GM10266 (cell line): ENCODE data around the gene OVCA2.

Experiments
- DNase-seq: peaks from one replicate; pipeline ENCODE4 v3.0.0; 2012; ENCODE audit errors: extremely low spot score
- TF ChIP-seq, protein P1 (sequence below): IDR thresholded peaks from 2 replicates; pipeline ENCODE4 v1.5.1; 2012; ENCODE audit warnings: mild to moderate bottlenecking, low read depth; ENCODE audit not compliant: control insufficient read depth, insufficient read depth; ENCODE audit errors: missing control alignments

OVCA2 gene

DNA sequence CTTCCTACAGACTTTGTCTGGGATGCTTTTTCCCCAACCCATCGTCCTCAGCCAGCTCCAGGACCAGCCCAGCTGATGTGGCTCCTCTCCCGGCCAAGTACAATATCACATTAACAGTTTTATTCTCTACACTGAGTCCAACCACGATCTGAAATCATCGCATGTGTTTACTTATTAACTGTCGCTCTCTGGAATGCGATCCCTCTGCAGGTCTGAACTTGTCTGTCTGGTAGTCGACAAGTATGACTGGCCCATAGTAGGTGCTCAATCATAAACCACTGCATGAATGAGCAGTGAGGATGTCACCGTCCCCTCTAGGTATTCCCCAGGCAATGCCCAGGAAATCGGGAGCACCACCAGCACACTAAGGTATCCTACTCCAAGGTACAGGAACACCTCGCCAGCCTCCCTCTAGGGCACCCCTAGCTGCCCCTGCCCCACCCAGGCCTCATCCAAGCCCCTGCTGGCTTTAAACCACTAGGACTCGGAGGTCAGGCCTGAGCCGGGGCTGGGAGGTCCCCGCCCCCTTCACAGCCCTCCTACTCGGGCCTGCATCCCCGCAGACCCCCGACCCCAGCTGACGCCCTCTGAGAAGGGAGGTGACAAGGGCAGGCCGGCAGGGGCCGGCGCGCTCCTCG, 44.4 kb upstream of the OVCA2 start:
- no peak for DNase-seq
- TF ChIP-seq, protein P1, sequence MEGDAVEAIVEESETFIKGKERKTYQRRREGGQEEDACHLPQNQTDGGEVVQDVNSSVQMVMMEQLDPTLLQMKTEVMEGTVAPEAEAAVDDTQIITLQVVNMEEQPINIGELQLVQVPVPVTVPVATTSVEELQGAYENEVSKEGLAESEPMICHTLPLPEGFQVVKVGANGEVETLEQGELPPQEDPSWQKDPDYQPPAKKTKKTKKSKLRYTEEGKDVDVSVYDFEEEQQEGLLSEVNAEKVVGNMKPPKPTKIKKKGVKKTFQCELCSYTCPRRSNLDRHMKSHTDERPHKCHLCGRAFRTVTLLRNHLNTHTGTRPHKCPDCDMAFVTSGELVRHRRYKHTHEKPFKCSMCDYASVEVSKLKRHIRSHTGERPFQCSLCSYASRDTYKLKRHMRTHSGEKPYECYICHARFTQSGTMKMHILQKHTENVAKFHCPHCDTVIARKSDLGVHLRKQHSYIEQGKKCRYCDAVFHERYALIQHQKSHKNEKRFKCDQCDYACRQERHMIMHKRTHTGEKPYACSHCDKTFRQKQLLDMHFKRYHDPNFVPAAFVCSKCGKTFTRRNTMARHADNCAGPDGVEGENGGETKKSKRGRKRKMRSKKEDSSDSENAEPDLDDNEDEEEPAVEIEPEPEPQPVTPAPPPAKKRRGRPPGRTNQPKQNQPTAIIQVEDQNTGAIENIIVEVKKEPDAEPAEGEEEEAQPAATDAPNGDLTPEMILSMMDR = no peak

DNA sequence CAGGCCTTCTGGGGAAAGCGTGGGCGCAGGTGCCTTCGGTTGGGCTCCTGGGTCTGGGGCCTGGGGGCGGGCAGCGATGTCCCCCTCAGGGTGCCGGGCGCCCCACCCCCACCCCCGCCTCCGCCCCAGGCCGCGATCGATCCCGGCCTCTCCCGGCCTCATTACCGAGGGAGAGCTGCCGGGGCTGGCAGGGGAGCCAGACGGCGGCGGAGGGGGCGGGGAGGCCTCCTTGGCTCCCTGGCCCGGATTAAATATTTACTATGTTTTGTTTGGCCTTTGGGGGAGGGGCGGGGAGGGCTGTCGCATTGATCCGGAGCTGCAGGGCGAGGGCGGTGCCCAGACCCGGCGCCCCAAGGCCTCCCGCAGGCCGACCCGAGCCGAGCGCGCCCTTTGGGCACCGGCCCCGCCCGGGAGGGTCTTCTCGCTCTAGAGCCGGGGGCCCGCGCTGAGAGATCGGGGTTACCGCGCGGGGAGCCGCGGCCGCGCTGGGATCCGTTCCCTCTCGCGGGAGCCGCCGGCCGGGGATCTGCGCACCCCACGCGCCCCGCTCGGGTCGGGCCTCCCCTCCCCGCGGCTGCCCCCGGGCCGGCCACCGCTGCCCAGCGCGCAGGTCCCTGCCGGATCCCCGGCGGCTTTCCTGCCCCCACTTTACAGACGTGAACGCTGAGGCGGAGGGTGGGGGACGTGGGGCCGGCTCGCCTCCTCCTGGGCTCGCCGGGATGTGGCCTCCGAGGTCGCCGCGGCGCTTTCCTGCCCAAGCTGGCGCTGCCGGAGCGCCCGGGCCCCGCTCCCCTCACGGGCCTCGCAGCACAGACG, 43.7 kb upstream of the OVCA2 start:
- TF ChIP-seq, protein P1 = no peak
- DNase-seq = no peak

DNA sequence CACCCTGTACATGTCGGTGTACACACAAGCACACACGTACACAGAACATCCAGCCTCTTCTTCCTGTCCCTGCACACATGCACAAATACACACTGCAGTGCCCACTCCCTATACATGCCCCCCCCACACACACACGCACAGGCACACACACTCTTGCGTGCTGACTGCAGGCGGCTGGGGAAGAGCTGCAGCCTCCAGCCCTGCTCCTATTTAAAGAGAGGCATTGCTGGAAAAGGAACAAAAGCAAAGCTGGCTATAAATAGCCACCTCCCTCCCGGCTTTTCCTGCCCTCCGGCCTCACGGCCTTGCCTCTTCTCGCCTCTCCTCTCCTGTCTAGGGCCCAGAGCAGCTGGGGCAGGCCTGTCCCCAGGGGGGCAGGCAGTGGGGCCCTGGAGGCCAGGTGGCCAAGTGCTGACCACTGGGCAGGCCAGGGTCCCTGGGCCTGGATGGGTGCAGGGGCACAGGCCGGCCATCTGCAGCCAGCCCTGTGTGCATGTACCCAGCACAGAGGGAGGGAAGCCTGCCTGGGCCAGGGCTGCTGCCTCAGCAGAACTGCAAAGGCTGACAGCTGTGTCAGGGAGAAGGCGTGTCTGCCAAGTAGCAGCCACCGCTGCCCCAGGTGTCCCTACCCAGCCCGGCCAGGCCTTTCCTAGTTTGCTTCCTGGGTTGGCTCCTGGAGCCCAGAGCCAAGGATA, 42.1 kb upstream of the OVCA2 start:
- no peak for DNase-seq
- TF ChIP-seq, protein P1 = no peak

DNA sequence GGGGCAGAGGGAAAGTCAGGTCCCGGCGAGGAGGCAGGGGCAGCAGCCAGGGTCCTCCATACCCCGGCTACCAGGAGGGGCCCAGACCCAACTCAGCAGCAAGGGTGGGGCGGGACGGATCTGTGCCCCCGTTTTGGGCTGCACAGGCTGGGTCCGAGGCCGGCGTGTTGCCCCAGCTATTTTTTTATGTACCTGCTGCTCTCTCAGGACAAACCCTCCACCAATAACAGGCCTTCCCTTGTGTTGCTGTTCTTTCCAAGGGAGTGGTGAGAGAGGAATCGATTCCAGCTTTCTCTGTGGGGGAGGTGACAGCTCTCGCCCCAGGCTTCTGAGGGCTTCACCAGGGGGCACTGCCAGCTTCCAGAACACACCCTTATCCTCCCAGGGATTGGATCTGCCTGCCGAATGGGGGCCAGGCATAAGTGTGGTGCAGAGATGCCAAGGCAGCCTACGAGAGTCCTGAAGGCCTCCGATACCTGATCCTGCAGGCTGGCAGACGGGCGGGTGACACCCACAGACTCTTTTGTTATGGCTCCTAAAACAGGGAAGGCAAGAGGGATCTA, 39.0 kb upstream of the OVCA2 start:
- TF ChIP-seq, protein P1 = no peak

DNA sequence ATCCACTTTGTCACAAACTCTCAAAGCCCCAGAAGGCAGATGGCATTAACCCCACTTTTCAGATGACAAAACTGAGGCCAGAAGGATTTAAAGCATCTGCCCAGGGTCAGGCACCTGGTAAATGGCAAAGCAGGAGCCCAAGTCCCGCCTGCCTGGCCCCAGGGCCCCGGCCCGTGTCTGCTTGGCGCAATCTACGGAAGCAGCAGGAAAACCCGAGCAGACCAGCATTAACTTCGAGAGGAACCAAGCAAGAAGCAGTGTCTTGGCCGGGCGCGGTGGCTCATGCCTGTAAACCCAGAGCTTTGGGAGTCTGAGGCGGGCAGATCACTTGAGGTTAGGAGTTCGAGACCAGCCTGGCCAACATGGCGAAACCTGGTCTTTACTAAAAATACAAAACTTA, 38.3 kb upstream of the OVCA2 start:
- TF ChIP-seq, protein P1 = no peak
- DNase-seq = no peak

More for the DNA sequence above, 39.0 kb upstream of the OVCA2 start:
- no peak for DNase-seq

DNA sequence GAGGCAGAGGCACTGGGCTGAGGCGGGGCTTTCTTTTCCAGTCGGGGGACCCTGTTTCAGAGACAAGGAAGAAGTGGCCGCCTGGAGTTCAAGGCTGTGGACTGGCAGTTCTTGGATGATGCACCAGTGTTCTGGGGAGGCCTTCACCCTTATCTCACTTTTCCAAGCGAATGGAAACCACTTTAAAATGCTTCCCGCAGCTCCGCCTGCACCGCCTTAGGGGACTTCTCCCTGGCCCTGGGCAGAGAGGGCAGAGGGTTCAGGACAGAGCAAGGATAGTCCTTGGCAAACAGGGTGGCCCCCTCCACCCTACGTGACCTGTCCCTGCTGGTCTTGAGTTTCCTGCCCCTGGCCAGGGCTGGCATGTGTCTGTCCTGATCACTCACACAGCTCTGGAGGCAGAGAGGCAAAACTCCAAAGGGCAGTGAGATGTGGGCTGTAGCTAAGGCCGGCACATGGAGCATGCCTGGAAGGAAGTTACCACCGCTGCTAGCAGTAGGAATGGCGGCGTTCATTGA, 37.3 kb upstream of the OVCA2 start:
- TF ChIP-seq, protein P1 = no peak
- DNase-seq = no peak
